ENCODE results near the gene CDK19.

Gene CDK19

DNA sequence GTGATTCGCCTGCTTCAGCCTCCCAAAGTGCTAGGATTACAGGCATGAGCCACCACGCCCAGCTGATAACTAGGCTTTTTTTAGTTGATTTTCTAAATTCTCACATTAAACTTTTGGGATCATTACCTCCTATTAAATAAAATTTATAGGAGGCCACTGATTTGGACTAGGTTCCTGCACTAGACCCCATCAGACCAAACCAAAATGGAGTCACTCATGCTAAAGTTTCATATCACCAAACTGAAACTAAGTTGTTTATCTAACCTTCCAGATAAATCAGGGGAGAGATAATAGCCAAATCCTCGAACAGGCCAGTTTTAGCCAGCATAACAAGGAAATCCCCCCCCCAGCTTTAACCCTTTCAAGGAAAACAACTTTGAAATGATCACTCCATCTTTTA lies 240.5 kb downstream of the CDK19 start:
- no peak for TF ChIP-seq CTCF (IDR thresholded peaks at IDR 0.05; ENCODE audit: insufficient read depth, missing control alignments)
- DNase-seq (ENCODE audit: insufficient read length, low spot score) = no peak
- no peak for FAIRE-seq

GRCh38 chr6:110573537-110573936 lies 241.7 kb downstream of the CDK19 start:
- TF ChIP-seq CTCF (IDR thresholded peaks at IDR 0.05; ENCODE audit: insufficient read depth, missing control alignments) = no peak
- FAIRE-seq (no peak), DNase-seq (ENCODE audit: insufficient read length, low spot score) (no peak)

- TF ChIP-seq CTCF (IDR thresholded peaks at IDR 0.05; ENCODE audit: insufficient read depth, missing control alignments) = no peak
- FAIRE-seq (no peak), DNase-seq (ENCODE audit: insufficient read length, low spot score) (no peak)
Measured at GRCh38 chr6:110573136-110573535, 242.1 kb downstream of the CDK19 start.

- TF ChIP-seq CTCF (IDR thresholded peaks at IDR 0.05; ENCODE audit: insufficient read depth, missing control alignments) = no peak
- FAIRE-seq (no peak), DNase-seq (ENCODE audit: insufficient read length, low spot score) (no peak)
Measured at GRCh38 chr6:110567957-110568696, 247.1 kb downstream of the CDK19 start.

DNA sequence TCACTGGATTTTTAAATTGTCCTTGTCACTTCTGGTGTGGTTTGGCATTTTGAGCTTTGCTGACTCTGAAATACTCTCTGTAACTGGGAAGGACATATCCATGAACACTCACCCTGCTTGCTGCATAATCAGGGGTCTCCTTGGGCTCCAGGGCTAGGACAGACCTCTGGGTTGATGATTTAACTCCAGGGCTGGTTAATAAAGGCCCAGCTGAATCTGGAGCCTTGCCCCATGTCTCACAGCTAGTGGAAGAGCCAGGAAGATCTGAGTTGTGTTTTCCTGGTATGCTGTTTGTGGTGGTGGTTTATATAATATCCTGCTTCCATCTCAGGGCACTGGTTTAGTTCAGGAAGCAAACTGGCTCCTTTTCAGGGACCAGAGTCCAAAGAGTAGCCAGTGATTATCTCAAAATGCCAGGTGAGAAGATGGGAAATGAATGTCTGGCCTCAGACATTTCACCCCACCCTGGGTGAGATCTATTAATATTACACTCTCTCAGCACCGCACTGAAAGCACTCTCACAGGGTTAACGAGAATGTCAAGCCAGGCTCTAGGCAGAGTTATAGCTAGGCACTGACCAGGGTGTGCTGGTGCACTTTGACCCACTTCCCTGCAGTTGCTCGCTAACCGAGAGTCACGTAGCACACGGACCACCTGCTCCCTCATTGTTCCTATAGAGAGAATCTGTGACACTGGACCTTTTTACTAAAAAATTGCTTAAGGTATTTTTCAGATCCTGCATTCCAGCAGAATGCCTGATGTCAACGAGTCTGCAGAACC lies 248.7 kb downstream of the CDK19 start:
- DNase-seq (ENCODE audit: insufficient read length, low spot score) = no peak
- TF ChIP-seq CTCF (IDR thresholded peaks at IDR 0.05; ENCODE audit: insufficient read depth, missing control alignments) = no peak
- FAIRE-seq = no peak

GRCh38 chr6:110564703-110565421 lies 250.4 kb downstream of the CDK19 start:
- FAIRE-seq = no peak
- TF ChIP-seq CTCF (IDR thresholded peaks at IDR 0.05; ENCODE audit: insufficient read depth, missing control alignments) = no peak
- no peak for DNase-seq (ENCODE audit: insufficient read length, low spot score)
